Upper lobe of left lung (tissue), 4 donors: ENCODE results near the gene SSX4B.
"Not testable (repeated sequence)": the region's sequence is repeated elsewhere in the genome, so short reads cannot be mapped to it uniquely, and the experiment has no call there.

Experiments used
- CTCF ChIP-seq, 6 experiments: fragments of 450-650 bp in 4 of 6; fragments of 200-600 bp in 2 of 6; sonication (generic) in 2 of 6; IDR thresholded peaks; one replicate each; pipeline ENCODE4 v1.5.1; 2016 to 2019; ENCODE audit warnings: antibody characterized with exemption in 6 of 6
- EP300 ChIP-seq, 4 donors: sonication (generic); formaldehyde crosslinking; IDR thresholded peaks; one replicate each; pipeline ENCODE4 v1.5.1; 2017; ENCODE audit warnings: antibody characterized with exemption in 4 of 4, control low read depth in 2 of 4
- POLR2AphosphoS5 ChIP-seq, 2 donors: sonication (generic); formaldehyde crosslinking; IDR thresholded peaks; one replicate each; pipeline ENCODE4 v1.5.1; 2017; ENCODE audit warnings: antibody characterized with exemption in 2 of 2

DNA sequence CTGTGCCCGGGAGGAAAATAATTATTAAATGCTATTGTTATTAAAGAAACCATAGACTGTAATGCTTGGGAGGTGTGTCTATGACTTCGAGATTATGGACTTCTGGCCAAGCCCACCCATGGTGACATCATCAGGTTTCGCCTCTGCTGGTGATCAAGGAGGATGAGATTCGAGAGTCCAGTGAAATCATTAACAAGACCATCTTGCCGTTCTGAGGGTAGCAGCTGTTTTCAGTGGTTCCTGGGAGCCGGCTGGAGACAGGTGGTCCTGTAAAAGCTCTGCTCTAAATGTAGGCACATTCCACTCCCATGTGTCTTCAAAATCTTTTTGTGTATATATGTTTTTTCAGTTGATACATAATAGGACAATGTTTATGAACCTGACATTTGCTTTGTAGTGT is 52.5 kb downstream of the SSX4B start:
- not testable (repeated sequence) for TF ChIP-seq CTCF, POLR2AphosphoS5, EP300 (IDR thresholded peaks at IDR 0.05)
